Naive thymus-derived CD4-positive, alpha-beta T cell (primary cell): ENCODE measurements around the gene OAF. TPM values are rescaled to one million over a fixed set of nuclear protein-coding genes. Genes with fewer than 3 reads are reported as not detected.
"Not testable (repeated sequence)": the region's sequence is repeated elsewhere in the genome, so short reads cannot be mapped to it uniquely, and the experiment has no call there.

Experiments
- ATAC-seq: fragments of 150-1000 bp; cut with Tn5 transposase; 2 replicates; pipeline ENCODE4 v1.10.0; 2021; ENCODE audit warnings: mild to moderate bottlenecking, moderate library complexity
- CTCF ChIA-PET: fragments of 350-600 bp; sonication (Branson Sonifier 250); formaldehyde crosslinking; loops from one replicate; lab custom pipeline; 2021; ENCODE audit warnings: antibody characterized with exemption; lab: Charles Lee
- POLR2A ChIA-PET: fragments of 350-600 bp; sonication (Branson Sonifier 250); formaldehyde crosslinking; loops from one replicate; lab custom pipeline; 2021; ENCODE audit warnings: antibody characterized with exemption, inconsistent platforms; lab: Charles Lee
- DNase-seq, 9 donors: peaks; one replicate each; pipeline versions ENCODE4 v3.0.0 to v3.0.0-alpha.2; 2020 to 2022; ENCODE audit warnings: mixed read lengths in 1 of 9
- H3K27ac ChIP-seq: one replicate; pipeline ENCODE4 v1.7.0; 2013; ENCODE audit warnings: mild to moderate bottlenecking, low read depth, low read length, moderate library complexity
- H3K27me3 ChIP-seq, 2 donors: one replicate each; pipeline ENCODE4 v1.7.0; 2013; ENCODE audit warnings: low read length in 2 of 2, mild to moderate bottlenecking in 2 of 2, moderate library complexity in 2 of 2; ENCODE audit not compliant: control insufficient read depth in 2 of 2, insufficient read depth in 2 of 2
- H3K36me3 ChIP-seq, 3 experiments: 1 replicate in 2 of 3; 2 replicates in 1 of 3; pipeline ENCODE4 v1.7.0; 2013; ENCODE audit warnings: low read length in 3 of 3, mild to moderate bottlenecking in 3 of 3, moderate library complexity in 1 of 3; ENCODE audit not compliant: insufficient read depth in 3 of 3, control insufficient read depth in 2 of 3
- H3K4me1 ChIP-seq, 2 donors: one replicate each; pipeline ENCODE4 v1.7.0; 2013; ENCODE audit warnings: low read length in 2 of 2, mild to moderate bottlenecking in 2 of 2, moderate library complexity in 1 of 2; ENCODE audit not compliant: control insufficient read depth in 2 of 2, insufficient read depth in 2 of 2
- H3K4me3 ChIP-seq: 2 replicates; pipeline ENCODE4 v1.7.0; 2013; ENCODE audit warnings: mild to moderate bottlenecking, low read length
- H3K9me3 ChIP-seq, 3 experiments: 1 replicate in 2 of 3; 2 replicates in 1 of 3; pipeline ENCODE4 v1.7.0; 2013; ENCODE audit warnings: low read length in 3 of 3; ENCODE audit not compliant: control insufficient read depth in 2 of 3
- H3K27ac Mint-ChIP-seq, 9 donors: one replicate each; pipeline ENCODE4 v1.8.0; 2020 to 2022; ENCODE audit warnings: mixed read lengths in 9 of 9, mild to moderate bottlenecking in 8 of 9, moderate library complexity in 5 of 9, inconsistent platforms in 2 of 9
- H3K27me3 Mint-ChIP-seq, 5 donors: one replicate each; pipeline ENCODE4 v1.8.0; 2021 to 2022; ENCODE audit warnings: mixed read lengths in 5 of 5, mild to moderate bottlenecking in 1 of 5
- H3K36me3 Mint-ChIP-seq, 5 donors: one replicate each; pipeline ENCODE4 v1.8.0; 2020 to 2022; ENCODE audit warnings: mixed read lengths in 5 of 5, mild to moderate bottlenecking in 3 of 5, inconsistent platforms in 1 of 5
- H3K4me1 Mint-ChIP-seq, 7 donors: one replicate each; pipeline ENCODE4 v1.8.0; 2020 to 2022; ENCODE audit warnings: mixed read lengths in 7 of 7, mild to moderate bottlenecking in 3 of 7, inconsistent platforms in 1 of 7
- H3K4me3 Mint-ChIP-seq, 10 donors: one replicate each; pipeline ENCODE4 v1.8.0; 2020 to 2022; ENCODE audit warnings: mild to moderate bottlenecking in 10 of 10, mixed read lengths in 10 of 10, moderate library complexity in 6 of 10, inconsistent platforms in 2 of 10
- H3K9me3 Mint-ChIP-seq, 11 donors: one replicate each; pipeline ENCODE4 v1.8.0; 2020 to 2022; ENCODE audit warnings: mixed read lengths in 11 of 11, mild to moderate bottlenecking in 4 of 11, inconsistent platforms in 1 of 11, moderate library complexity in 1 of 11
- intact Hi-C, 2 donors: fragments of 100-400 bp; cut with micrococcal nuclease; formaldehyde crosslinking; loops; one replicate each; pipeline ENCODE4 v1.15.1; 2023
- polyA plus RNA-seq, 2 donors: library from polyadenylated mRNA; unstranded; fragments of 300-500 nt; fragmentation: Illumina TruSeq; gene quantifications; one replicate each; pipeline ENCODE4 v1.2.3, GENCODE V29; 2021
- total RNA-seq, 6 experiments: library from RNA in 5 of 6; stranded (reverse) in 5 of 6; gene quantifications; 1 replicate in 5 of 6; 2 replicates in 1 of 6; pipeline ENCODE4 v1.2.3 and lab custom pipeline; 2021 to 2026

The OAF gene
- total and polyA plus RNA-seq, 7 experiments from 2014 or later: 3.2 to 21.2 (median 4.6) TPM

- H3K36me3 ChIP-seq: no peaks in the 10 kb centered on the region
- H3K4me3 ChIP-seq: no peak overlapping the region
- peaks cover 30 to 72% (median 44%) of the 10 kb centered on the region in 5 donors for H3K27me3 Mint-ChIP-seq
- H3K4me1 Mint-ChIP-seq: peaks cover 0 to 57% (median 0%) of the 10 kb centered on the region in 7 donors
- H3K4me3 Mint-ChIP-seq: peak overlapping the region in 1 of 10 donors; percentile 79
- no peaks in the 10 kb centered on the region for H3K27me3 ChIP-seq
- peak in 1 of 9 donors; percentile 32 for DNase-seq
- intact Hi-C loops: loop anchor here in 1 of 2 donors (1.0 kb wide), 1 partner anchor 38 kb away; no protein-coding TSS in a partner anchor
- no peak for ATAC-seq
- POLR2A ChIA-PET: no interaction called here
- peaks cover 0 to under 1% (median 0%) of the 10 kb centered on the region in 11 donors for H3K9me3 Mint-ChIP-seq
- H3K27ac ChIP-seq: no peak overlapping the region
- no peaks in the 10 kb centered on the region for H3K9me3 ChIP-seq
- peaks cover 0 to 5% (median 0%) of the 10 kb centered on the region in 5 donors for H3K36me3 Mint-ChIP-seq
- peak overlapping the region in 1 of 9 donors; percentile 78 for H3K27ac Mint-ChIP-seq
- CTCF ChIA-PET: interaction anchor here (0.5 kb wide), 1 partner anchor 13 kb away, joined by 4 read pairs; no protein-coding TSS in a partner anchor
- no peaks in the 10 kb centered on the region for H3K4me1 ChIP-seq
These were observed 37.9 kb downstream of the OAF start for GRCh38 chr11:120248551-120249278.

- intact Hi-C loops: no loop called here
- POLR2A ChIA-PET: no interaction called here
These were observed 38.7 kb downstream of the OAF start for GRCh38 chr11:120249279-120250262.

GRCh38 chr11:120253377-120253776 lies 42.5 kb downstream of the OAF start:
- POLR2A ChIA-PET, H3K36me3 ChIP-seq, H3K4me3 ChIP-seq, H3K27me3 ChIP-seq, intact Hi-C loops, H3K4me1 ChIP-seq, H3K36me3 Mint-ChIP-seq, H3K9me3 ChIP-seq, CTCF ChIA-PET, H3K4me3 Mint-ChIP-seq, H3K9me3 Mint-ChIP-seq, H3K27ac ChIP-seq, DNase-seq, ATAC-seq, H3K27ac Mint-ChIP-seq: not testable (repeated sequence)
- Mint-ChIP-seq H3K27me3 (peaks cover 55 to 81% (median 63%) of the 10 kb centered on the region in 5 donors), H3K4me1 (peaks cover 0 to 24% (median 0%) of the 10 kb centered on the region in 7 donors)

More at GRCh38 chr11:120249279-120250262, 38.7 kb downstream of the OAF start:
- peak overlapping the region in 1 of 10 donors; percentile 79 for H3K4me3 Mint-ChIP-seq
- ATAC-seq: no peak
- CTCF ChIA-PET: interaction anchor here (0.5 to 0.8 kb wide), 2 partner anchors 12 to 15 kb away, joined by 3 to 4 read pairs; no protein-coding TSS in a partner anchor
- H3K4me1 Mint-ChIP-seq: peaks cover 0 to 48% (median 0%) of the 10 kb centered on the region in 7 donors
- no peaks in the 10 kb centered on the region for H3K9me3 Mint-ChIP-seq
- Histone ChIP-seq H3K4me3 (no peak overlapping the region), H3K9me3 (no peaks in the 10 kb centered on the region), H3K27me3 (no peaks in the 10 kb centered on the region), H3K4me1 (no peaks in the 10 kb centered on the region), H3K27ac (no peak overlapping the region), H3K36me3 (no peaks in the 10 kb centered on the region)
- H3K27ac Mint-ChIP-seq: peak overlapping the region in 2 of 9 donors; percentile 38 to 78
- H3K36me3 Mint-ChIP-seq: peaks cover 0 to 5% (median 0%) of the 10 kb centered on the region in 5 donors
- DNase-seq: no peak
- H3K27me3 Mint-ChIP-seq: peaks cover 35 to 76% (median 50%) of the 10 kb centered on the region in 5 donors

GRCh38 chr11:120254788-120255518 lies 44.1 kb downstream of the OAF start:
- intact Hi-C loops: no loop called here
- H3K27me3 Mint-ChIP-seq: peaks cover 52 to 89% (median 59%) of the 10 kb centered on the region in 5 donors
- peaks cover 0 to 1% (median 0%) of the 10 kb centered on the region in 11 donors for H3K9me3 Mint-ChIP-seq
- no peaks in the 10 kb centered on the region for H3K9me3 ChIP-seq
- DNase-seq (no peak), ATAC-seq (no peak)
- H3K4me1 ChIP-seq: no peaks in the 10 kb centered on the region
- CTCF ChIA-PET: no interaction called here
- POLR2A ChIA-PET: no interaction called here
- H3K27ac ChIP-seq: no peak overlapping the region
- no peak overlapping the region for H3K4me3 ChIP-seq
- H3K27me3 ChIP-seq: no peaks in the 10 kb centered on the region
- no peaks in the 10 kb centered on the region for H3K36me3 Mint-ChIP-seq
- H3K4me1 Mint-ChIP-seq: peaks cover 0 to 9% (median 0%) of the 10 kb centered on the region in 7 donors
- H3K27ac Mint-ChIP-seq: no peak overlapping the region
- H3K4me3 Mint-ChIP-seq: no peak overlapping the region
- no peaks in the 10 kb centered on the region for H3K36me3 ChIP-seq

- intact Hi-C loops: no loop called here
- Mint-ChIP-seq H3K36me3 (no peaks in the 10 kb centered on the region), H3K4me1 (peaks cover 0 to 5% (median 0%) of the 10 kb centered on the region in 7 donors), H3K27me3 (peaks cover 48 to 87% (median 57%) of the 10 kb centered on the region in 5 donors), H3K27ac (no peak overlapping the region), H3K9me3 (peaks cover 0 to 1% (median 0%) of the 10 kb centered on the region in 11 donors), H3K4me3 (no peak overlapping the region)
- CTCF ChIA-PET: no interaction called here
- H3K9me3 ChIP-seq: no peaks in the 10 kb centered on the region
- no peaks in the 10 kb centered on the region for H3K36me3 ChIP-seq
- ATAC-seq (no peak), DNase-seq (no peak)
- POLR2A ChIA-PET: no interaction called here
- H3K27ac ChIP-seq: no peak overlapping the region
- no peak overlapping the region for H3K4me3 ChIP-seq
- no peaks in the 10 kb centered on the region for H3K27me3 ChIP-seq
- no peaks in the 10 kb centered on the region for H3K4me1 ChIP-seq
These were observed 44.7 kb downstream of the OAF start for GRCh38 chr11:120255519-120255866.

GRCh38 chr11:120256178-120256577 lies 45.3 kb downstream of the OAF start:
- intact Hi-C loops: no loop called here
- Histone ChIP-seq H3K4me1 (no peaks in the 10 kb centered on the region), H3K27me3 (no peaks in the 10 kb centered on the region), H3K36me3 (no peaks in the 10 kb centered on the region), H3K4me3 (no peak overlapping the region), H3K9me3 (no peaks in the 10 kb centered on the region), H3K27ac (no peak overlapping the region)
- peaks cover 49 to 90% (median 61%) of the 10 kb centered on the region in 5 donors for H3K27me3 Mint-ChIP-seq
- H3K4me1 Mint-ChIP-seq: peaks cover 0 to 5% (median 0%) of the 10 kb centered on the region in 7 donors
- no peak overlapping the region for H3K4me3 Mint-ChIP-seq
- POLR2A ChIA-PET: no interaction called here
- H3K27ac Mint-ChIP-seq: no peak overlapping the region
- CTCF ChIA-PET: no interaction called here
- ATAC-seq (no peak), DNase-seq (no peak)
- H3K36me3 Mint-ChIP-seq: no peaks in the 10 kb centered on the region
- H3K9me3 Mint-ChIP-seq: peaks cover 0 to 1% (median 0%) of the 10 kb centered on the region in 11 donors
